Kidney (tissue), 14 donors: ENCODE measurements around the gene ARPP21. TPM values are rescaled to one million over a fixed set of nuclear protein-coding genes. Genes with fewer than 3 reads are reported as not detected.

Experiments used
- DNase-seq, 5 donors: peaks; one replicate each; pipeline ENCODE4 v3.0.0-alpha.2; 2013 to 2020
- FAIRE-seq: peaks from 2 replicates; lab custom pipeline; 2012; peaks lifted over from hg19 to GRCh38; lab: Jason Lieb, UNC
- H3K27ac ChIP-seq, 2 donors: one replicate each; pipeline ENCODE4 v1.7.0; 2013; ENCODE audit warnings: low read depth in 2 of 2, low read length in 2 of 2, inconsistent platforms in 1 of 2
- H3K27me3 ChIP-seq: one replicate; pipeline ENCODE4 v1.7.1; 2013; ENCODE audit warnings: low read length, inconsistent platforms; ENCODE audit not compliant: control insufficient read depth, insufficient read depth
- H3K36me3 ChIP-seq, 3 donors: one replicate each; pipeline versions ENCODE4 v1.7.0 to v1.7.1; 2013; ENCODE audit warnings: low read length in 3 of 3, control low read depth in 1 of 3, inconsistent platforms in 1 of 3; ENCODE audit not compliant: insufficient read depth in 3 of 3, control insufficient read depth in 2 of 3
- H3K4me1 ChIP-seq, 3 donors: one replicate each; pipeline versions ENCODE4 v1.7.0 to v1.7.1; 2013; ENCODE audit warnings: low read length in 3 of 3, inconsistent platforms in 1 of 3, low read depth in 1 of 3; ENCODE audit not compliant: control insufficient read depth in 2 of 3, insufficient read depth in 2 of 3
- H3K4me3 ChIP-seq, 3 donors: one replicate each; pipeline versions ENCODE4 v1.7.0 to v1.8.1; 2013; ENCODE audit warnings: low read length in 3 of 3, control low read depth in 1 of 3, inconsistent platforms in 1 of 3
- H3K9ac ChIP-seq, 3 donors: one replicate each; pipeline versions ENCODE4 v1.7.0 to v1.7.1; 2013; ENCODE audit warnings: low read length in 3 of 3, control low read depth in 1 of 3, inconsistent platforms in 1 of 3
- H3K9me3 ChIP-seq, 3 donors: one replicate each; pipeline versions ENCODE4 v1.7.0 to v1.7.1; 2013; ENCODE audit warnings: low read length in 3 of 3, control low read depth in 1 of 3, inconsistent platforms in 1 of 3; ENCODE audit not compliant: control insufficient read depth in 2 of 3, insufficient read depth in 1 of 3
- intact Hi-C: fragments of 100-400 bp; cut with DNase I; formaldehyde crosslinking; loops from one replicate; pipeline ENCODE4 v1.11.1; 2022
- polyA plus RNA-seq: library from polyadenylated mRNA; stranded (reverse); fragments of 350-450 nt; fragmentation: Illumina TruSeq; extraction: RNeasy Lipid Tissue Mini Kit (QIAGEN cat#74804); gene quantifications from one replicate; pipeline ENCODE4 v1.2.3, GENCODE V29; 2014; ENCODE audit warnings: low read depth, low replicate concordance; ENCODE audit not compliant: insufficient read depth
- total RNA-seq: library from RNA; stranded (reverse); fragmentation: NEBNext Ultra II Directional; extraction: Animal tissue kit (Norgen Biotek cat#: 25700); gene quantifications from one replicate; pipeline ENCODE4 v1.2.1, GENCODE V29; 2021
- TF ChIP-seq, protein P1 (sequence below): IDR thresholded peaks from 3 replicates; pipeline ENCODE4 v1.5.1; 2012; ENCODE audit warnings: mild to moderate bottlenecking, moderate library complexity, borderline replicate concordance; ENCODE audit not compliant: insufficient read depth; ENCODE audit errors: extremely low read depth
- donor health status: control.
- donor health status: control.
- donor health status: control.
- donor health status: control.
- donor health status: control.
- donor health status: DM: yes; HTN: yes; CAD: no.
- donor health status: Normal renal cell carcinoma (clear cell type).

ARPP21 gene
- total and polyA plus RNA-seq, 2 donors from 2014 or later: 0.11 to 0.44 TPM

DNA sequence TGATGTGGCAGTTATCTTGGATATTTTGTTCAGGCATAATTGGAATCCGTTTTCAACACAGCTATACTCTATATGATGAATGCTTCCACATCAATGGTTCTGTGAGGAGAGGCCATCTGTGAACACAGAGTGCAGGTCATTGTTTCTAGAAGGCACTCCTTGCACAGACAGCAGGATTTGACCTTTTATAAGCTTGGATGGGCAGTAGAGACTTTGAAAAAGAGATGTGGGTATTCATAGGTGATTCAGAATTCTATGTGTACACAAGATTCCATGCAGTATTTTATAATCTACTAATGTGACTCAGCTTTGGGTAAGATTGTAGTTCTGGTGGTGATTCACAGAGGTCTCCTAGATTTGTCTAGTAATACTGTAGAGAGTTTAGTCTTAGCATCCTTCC is 12.5 kb downstream of the ARPP21 start:
- Histone ChIP-seq H3K4me1 (no peaks in the 10 kb centered on the region), H3K27me3 (no peaks in the 10 kb centered on the region), H3K27ac (no peak overlapping the region), H3K36me3 (no peaks in the 10 kb centered on the region), H3K9ac (no peak overlapping the region), H3K9me3 (no peaks in the 10 kb centered on the region), H3K4me3 (no peak overlapping the region)
- TF ChIP-seq, protein P1, sequence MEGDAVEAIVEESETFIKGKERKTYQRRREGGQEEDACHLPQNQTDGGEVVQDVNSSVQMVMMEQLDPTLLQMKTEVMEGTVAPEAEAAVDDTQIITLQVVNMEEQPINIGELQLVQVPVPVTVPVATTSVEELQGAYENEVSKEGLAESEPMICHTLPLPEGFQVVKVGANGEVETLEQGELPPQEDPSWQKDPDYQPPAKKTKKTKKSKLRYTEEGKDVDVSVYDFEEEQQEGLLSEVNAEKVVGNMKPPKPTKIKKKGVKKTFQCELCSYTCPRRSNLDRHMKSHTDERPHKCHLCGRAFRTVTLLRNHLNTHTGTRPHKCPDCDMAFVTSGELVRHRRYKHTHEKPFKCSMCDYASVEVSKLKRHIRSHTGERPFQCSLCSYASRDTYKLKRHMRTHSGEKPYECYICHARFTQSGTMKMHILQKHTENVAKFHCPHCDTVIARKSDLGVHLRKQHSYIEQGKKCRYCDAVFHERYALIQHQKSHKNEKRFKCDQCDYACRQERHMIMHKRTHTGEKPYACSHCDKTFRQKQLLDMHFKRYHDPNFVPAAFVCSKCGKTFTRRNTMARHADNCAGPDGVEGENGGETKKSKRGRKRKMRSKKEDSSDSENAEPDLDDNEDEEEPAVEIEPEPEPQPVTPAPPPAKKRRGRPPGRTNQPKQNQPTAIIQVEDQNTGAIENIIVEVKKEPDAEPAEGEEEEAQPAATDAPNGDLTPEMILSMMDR: no peak
- FAIRE-seq: no peak
- intact Hi-C loops: no loop called here
- no peak for DNase-seq

DNA sequence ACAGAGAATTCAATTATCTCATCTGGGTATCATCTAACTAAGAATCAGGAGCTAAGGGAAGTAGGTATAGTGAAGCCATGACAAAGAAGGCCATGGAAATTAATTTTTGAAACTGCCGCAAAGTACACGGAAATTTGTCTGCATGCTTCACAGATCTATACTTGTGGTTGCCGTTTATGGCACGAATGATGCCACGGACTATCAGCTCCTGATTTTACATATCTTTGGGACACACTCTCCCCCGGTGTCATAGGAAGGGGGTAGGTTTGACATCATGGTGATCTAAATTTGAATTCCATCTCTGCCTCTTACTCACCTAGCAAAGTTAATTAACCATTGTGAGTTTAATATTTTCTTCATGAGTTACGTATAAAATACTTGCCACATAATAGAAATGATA is 14.0 kb downstream of the ARPP21 start:
- no peak overlapping the region for H3K9ac ChIP-seq
- no peak overlapping the region for H3K4me3 ChIP-seq
- TF ChIP-seq, protein P1: no peak
- DNase-seq (no peak), FAIRE-seq (no peak)
- no peaks in the 10 kb centered on the region for H3K36me3 ChIP-seq
- no peaks in the 10 kb centered on the region for H3K4me1 ChIP-seq
- H3K27me3 ChIP-seq: no peaks in the 10 kb centered on the region
- no peaks in the 10 kb centered on the region for H3K9me3 ChIP-seq
- intact Hi-C loops: no loop called here
- H3K27ac ChIP-seq: no peak overlapping the region

DNA sequence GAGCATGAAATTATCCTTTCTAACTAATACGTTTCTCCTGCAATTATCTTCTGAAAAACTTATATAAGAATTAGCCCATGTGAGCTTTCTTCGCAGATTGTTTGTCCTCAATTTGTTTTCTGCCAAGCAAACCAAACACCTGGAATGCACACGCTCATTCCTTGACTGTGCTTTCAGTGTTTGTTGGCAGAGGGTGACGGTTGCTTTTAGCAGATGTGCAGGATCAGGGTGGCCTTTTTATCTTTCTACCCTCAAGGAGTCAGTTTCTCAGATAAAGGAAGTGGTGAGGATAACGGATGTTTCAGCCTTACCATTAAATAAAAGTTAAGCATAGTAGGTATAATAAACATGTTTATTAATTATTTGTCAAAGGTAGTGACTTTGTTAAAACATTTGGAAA is 15.2 kb downstream of the ARPP21 start:
- peaks cover 0 to 1% (median 0%) of the 10 kb centered on the region in 3 donors for H3K4me1 ChIP-seq
- intact Hi-C loops: no loop called here
- H3K27me3 ChIP-seq: no peaks in the 10 kb centered on the region
- no peak overlapping the region for H3K27ac ChIP-seq
- H3K36me3 ChIP-seq: no peaks in the 10 kb centered on the region
- no peaks in the 10 kb centered on the region for H3K9me3 ChIP-seq
- no peak overlapping the region for H3K9ac ChIP-seq
- DNase-seq: no peak
- no peak overlapping the region for H3K4me3 ChIP-seq
- TF ChIP-seq, protein P1: no peak
- FAIRE-seq: no peak

DNA sequence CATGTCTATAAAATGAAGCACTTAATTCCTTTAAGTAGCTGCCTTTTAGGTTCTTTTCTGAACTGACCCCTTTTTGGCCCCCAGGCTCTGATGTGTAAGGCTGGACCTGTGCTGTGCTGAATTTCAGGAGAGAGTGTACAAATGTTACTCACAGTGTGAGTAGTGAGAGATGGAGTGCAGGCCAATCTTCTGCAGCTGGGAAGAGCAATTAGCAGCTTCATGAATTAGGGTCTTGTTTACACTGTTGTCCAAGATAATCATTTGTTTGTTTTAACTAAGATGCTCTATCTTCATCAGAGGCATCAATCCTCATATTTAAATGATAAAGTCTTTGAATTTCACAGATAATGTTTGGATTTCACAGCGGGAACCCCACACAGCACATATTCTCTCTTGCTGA is 19.4 kb downstream of the ARPP21 start:
- Histone ChIP-seq H3K27me3 (no peaks in the 10 kb centered on the region), H3K9me3 (no peaks in the 10 kb centered on the region), H3K4me1 (peaks cover 0 to 3% (median 0%) of the 10 kb centered on the region in 3 donors), H3K4me3 (no peak overlapping the region), H3K9ac (no peak overlapping the region), H3K27ac (no peak overlapping the region), H3K36me3 (no peaks in the 10 kb centered on the region)
- intact Hi-C loops: no loop called here
- TF ChIP-seq, protein P1: no peak
- DNase-seq (no peak), FAIRE-seq (no peak)
